Calu3 (cell line): ENCODE results near the gene GJA1. TPM values are rescaled to one million over a fixed set of nuclear protein-coding genes. Genes with fewer than 3 reads are reported as not detected.
"Not testable (repeated sequence)": the region's sequence is repeated elsewhere in the genome, so short reads cannot be mapped to it uniquely, and the experiment has no call there.

ENCODE experiments used
- BruUV-seq: library from RNA; stranded (reverse); fragments of 400-500 nt; replicated peaks from 2 replicates; lab custom pipeline; 2021; lab: Mats Ljungman, UMichigan
- CTCF ChIA-PET: fragments of 300-600 bp; sonication (Branson Sonifier 250); formaldehyde crosslinking; loops from one replicate; lab custom pipeline; 2022; ENCODE audit warnings: antibody characterized with exemption; lab: Charles Lee
- DNase-seq: peaks from one replicate; pipeline ENCODE4 v3.0.0; 2022
- H3K27ac Mint-ChIP-seq: one replicate; pipeline ENCODE4 v1.8.0; 2022; ENCODE audit warnings: mixed read lengths; ENCODE audit not compliant: unreplicated experiment
- H3K27me3 Mint-ChIP-seq: one replicate; pipeline ENCODE4 v1.8.0; 2022; ENCODE audit warnings: mixed read lengths; ENCODE audit not compliant: unreplicated experiment
- H3K36me3 Mint-ChIP-seq: one replicate; pipeline ENCODE4 v1.8.0; 2022; ENCODE audit warnings: mild to moderate bottlenecking, moderate library complexity, mixed read lengths; ENCODE audit not compliant: insufficient read depth, unreplicated experiment
- H3K4me1 Mint-ChIP-seq: one replicate; pipeline ENCODE4 v1.8.0; 2022; ENCODE audit warnings: mild to moderate bottlenecking, low read depth, mixed read lengths; ENCODE audit not compliant: unreplicated experiment
- H3K4me3 Mint-ChIP-seq: one replicate; pipeline ENCODE4 v1.8.0; 2022; ENCODE audit warnings: mild to moderate bottlenecking, low read depth, moderate library complexity, mixed read lengths; ENCODE audit not compliant: unreplicated experiment
- H3K9me3 Mint-ChIP-seq: one replicate; pipeline ENCODE4 v1.8.0; 2022; ENCODE audit warnings: low read depth, mixed read lengths; ENCODE audit not compliant: unreplicated experiment
- intact Hi-C: fragments of 100-400 bp; cut with micrococcal nuclease; formaldehyde crosslinking; loops from one replicate; pipeline ENCODE4 v1.10.0; 2022; ENCODE audit not compliant: unreplicated experiment
- total RNA-seq: library from RNA; stranded (reverse); gene quantifications from 2 replicates; pipeline ENCODE4 v1.2.3, GENCODE V29; 2022
- TF ChIP-seq, protein P1 (sequence below): fragments of 200-600 bp; IDR thresholded peaks from one replicate; pipeline ENCODE4 v1.8.0; 2022; ENCODE audit warnings: antibody characterized with exemption; ENCODE audit not compliant: unreplicated experiment

The GJA1 gene
- total RNA-seq, 1 experiment from 2014 or later: 211 TPM

DNA sequence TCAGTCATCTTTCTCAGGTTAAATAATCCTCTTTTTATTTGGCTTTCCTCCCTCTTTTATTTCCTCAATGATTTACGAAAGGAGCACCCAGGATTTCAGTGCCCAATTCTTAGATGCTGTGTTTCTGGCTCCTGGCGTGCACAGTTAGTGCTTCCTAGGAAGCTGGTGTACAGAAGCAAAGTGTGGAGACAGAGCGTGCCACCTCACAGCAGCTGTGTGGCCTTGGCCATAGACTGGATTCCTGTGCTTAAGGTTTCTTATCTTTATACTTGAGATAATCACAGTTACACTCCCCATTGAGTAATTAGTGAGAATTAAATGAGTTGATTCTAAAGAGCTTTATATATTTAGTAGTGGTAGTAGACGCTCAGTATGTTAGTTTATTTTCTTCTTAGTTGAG is 39.7 kb upstream of the GJA1 start:
- no peak for DNase-seq
- intact Hi-C loops: no loop called here
- H3K27me3 Mint-ChIP-seq: no peaks in the 10 kb centered on the region
- H3K4me1 Mint-ChIP-seq: no peaks in the 10 kb centered on the region
- H3K4me3 Mint-ChIP-seq: no peak overlapping the region
- H3K27ac Mint-ChIP-seq: no peak overlapping the region
- CTCF ChIA-PET: no interaction called here
- TF ChIP-seq, protein P1, sequence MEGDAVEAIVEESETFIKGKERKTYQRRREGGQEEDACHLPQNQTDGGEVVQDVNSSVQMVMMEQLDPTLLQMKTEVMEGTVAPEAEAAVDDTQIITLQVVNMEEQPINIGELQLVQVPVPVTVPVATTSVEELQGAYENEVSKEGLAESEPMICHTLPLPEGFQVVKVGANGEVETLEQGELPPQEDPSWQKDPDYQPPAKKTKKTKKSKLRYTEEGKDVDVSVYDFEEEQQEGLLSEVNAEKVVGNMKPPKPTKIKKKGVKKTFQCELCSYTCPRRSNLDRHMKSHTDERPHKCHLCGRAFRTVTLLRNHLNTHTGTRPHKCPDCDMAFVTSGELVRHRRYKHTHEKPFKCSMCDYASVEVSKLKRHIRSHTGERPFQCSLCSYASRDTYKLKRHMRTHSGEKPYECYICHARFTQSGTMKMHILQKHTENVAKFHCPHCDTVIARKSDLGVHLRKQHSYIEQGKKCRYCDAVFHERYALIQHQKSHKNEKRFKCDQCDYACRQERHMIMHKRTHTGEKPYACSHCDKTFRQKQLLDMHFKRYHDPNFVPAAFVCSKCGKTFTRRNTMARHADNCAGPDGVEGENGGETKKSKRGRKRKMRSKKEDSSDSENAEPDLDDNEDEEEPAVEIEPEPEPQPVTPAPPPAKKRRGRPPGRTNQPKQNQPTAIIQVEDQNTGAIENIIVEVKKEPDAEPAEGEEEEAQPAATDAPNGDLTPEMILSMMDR: no peak
- no TSS peak for BruUV-seq
- no peaks in the 10 kb centered on the region for H3K9me3 Mint-ChIP-seq
- H3K36me3 Mint-ChIP-seq: no peaks in the 10 kb centered on the region

DNA sequence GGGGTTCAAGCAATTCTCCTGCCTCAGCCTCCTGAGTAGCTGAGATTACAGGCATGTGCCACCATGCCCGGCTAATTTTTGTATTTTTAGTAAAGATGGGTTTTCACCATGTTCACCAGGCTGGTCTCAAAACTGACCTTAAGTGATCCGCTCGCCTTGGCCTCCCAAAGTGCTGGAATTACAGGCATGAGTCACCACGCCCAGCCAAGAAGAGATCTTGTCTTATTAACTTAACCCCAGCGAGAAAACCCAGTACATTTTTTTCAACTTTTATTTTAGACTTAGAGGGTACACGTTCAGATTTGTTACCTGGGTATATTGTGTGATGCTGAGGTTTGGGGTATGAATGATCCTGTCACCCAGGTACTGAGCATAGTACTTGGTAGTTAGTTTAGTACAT is 38.3 kb upstream of the GJA1 start:
- DNase-seq, CTCF ChIA-PET, intact Hi-C loops, H3K9me3 Mint-ChIP-seq, H3K27ac Mint-ChIP-seq, H3K27me3 Mint-ChIP-seq, H3K36me3 Mint-ChIP-seq, H3K4me3 Mint-ChIP-seq, BruUV-seq, H3K4me1 Mint-ChIP-seq: not testable (repeated sequence)

DNA sequence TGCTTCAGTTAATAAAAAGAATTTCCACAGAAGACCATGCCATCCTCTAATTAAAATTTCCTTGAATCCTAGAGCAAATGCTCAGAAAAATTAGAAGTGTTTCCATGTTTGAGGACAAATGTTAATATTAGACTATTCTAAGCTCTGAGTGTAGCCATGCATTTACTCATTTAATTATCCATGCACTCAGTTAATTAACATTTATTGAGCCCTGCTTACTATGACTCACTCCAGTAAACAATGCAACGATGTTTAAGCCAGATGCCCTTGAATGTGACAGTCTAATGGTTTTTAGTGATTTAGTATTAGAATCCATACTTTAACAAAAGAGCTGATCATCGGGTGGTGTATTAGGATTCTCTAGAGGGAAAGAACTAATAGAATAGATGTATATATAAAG is 37.3 kb upstream of the GJA1 start:
- intact Hi-C loops: no loop called here
- H3K4me3 Mint-ChIP-seq: no peak overlapping the region
- no TSS peak for BruUV-seq
- H3K27me3 Mint-ChIP-seq: no peaks in the 10 kb centered on the region
- no peaks in the 10 kb centered on the region for H3K36me3 Mint-ChIP-seq
- H3K9me3 Mint-ChIP-seq: no peaks in the 10 kb centered on the region
- CTCF ChIA-PET: no interaction called here
- no peak for DNase-seq
- H3K27ac Mint-ChIP-seq: no peak overlapping the region
- H3K4me1 Mint-ChIP-seq: no peaks in the 10 kb centered on the region
- TF ChIP-seq, protein P1: no peak

DNA sequence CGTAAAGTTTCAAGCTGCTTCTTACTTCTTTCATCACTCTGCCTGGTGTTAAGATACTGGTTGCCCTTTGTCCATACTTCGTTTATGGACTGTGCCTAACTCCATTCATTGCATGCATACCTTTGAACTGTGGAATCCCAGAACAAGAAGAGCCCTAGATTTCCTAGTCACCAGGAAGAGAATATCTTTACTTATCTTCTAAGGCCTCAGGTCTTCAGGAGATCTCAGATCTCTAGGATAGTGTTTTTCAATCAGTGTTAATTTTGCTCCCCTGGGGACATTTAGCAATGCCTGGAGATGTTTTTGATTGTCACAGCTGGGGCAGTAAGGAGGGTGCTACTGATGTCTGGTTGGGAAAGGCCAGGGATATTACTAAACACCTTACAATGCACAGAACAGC is 35.5 kb upstream of the GJA1 start:
- TF ChIP-seq, protein P1: no peak
- BruUV-seq: no TSS peak
- CTCF ChIA-PET: interaction anchor here (1.2 kb wide), 1 partner anchor 94 kb away, joined by 7 read pairs; no protein-coding TSS in a partner anchor
- no peaks in the 10 kb centered on the region for H3K27me3 Mint-ChIP-seq
- intact Hi-C loops: loop anchor here (2.0 kb wide), 1 partner anchor 345 kb away; no protein-coding TSS in a partner anchor
- no peak for DNase-seq
- no peak overlapping the region for H3K4me3 Mint-ChIP-seq
- no peaks in the 10 kb centered on the region for H3K9me3 Mint-ChIP-seq
- no peaks in the 10 kb centered on the region for H3K36me3 Mint-ChIP-seq
- no peaks in the 10 kb centered on the region for H3K4me1 Mint-ChIP-seq
- H3K27ac Mint-ChIP-seq: no peak overlapping the region

DNA sequence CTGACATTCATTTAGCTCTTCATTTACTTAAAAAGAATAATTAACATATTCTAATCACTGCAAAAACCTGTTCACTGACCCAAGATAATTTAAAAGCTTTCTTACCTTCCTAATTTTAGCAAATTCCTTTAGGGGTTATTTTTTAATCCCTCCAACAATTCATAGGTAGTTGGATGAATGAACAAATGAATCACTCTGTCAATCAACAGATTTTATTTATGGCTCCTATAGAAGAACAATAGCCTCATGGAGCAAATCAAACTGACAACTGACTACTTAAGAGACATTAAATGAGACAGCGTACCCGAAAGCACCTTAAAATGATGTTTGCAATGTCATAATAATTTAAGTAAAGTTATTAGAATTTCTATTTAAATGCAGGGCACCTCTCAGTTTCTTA is 31.5 kb upstream of the GJA1 start:
- no TSS peak for BruUV-seq
- Mint-ChIP-seq H3K27me3 (no peaks in the 10 kb centered on the region), H3K27ac (no peak overlapping the region), H3K9me3 (no peaks in the 10 kb centered on the region), H3K36me3 (no peaks in the 10 kb centered on the region), H3K4me1 (no peaks in the 10 kb centered on the region), H3K4me3 (no peak overlapping the region)
- no peak for DNase-seq
- TF ChIP-seq, protein P1: no peak
- CTCF ChIA-PET: no interaction called here
- intact Hi-C loops: no loop called here
